NCI-H1417 treated with DMSO at 0.1 percent for 48 hours (cell line): ENCODE data around the gene HDGFL3.

Source experiments
- DNase-seq: peaks from one replicate; lab custom pipeline; 2025; lab: John Stamatoyannopoulos, UW

The HDGFL3 gene

GRCh38 chr15:83127547-83128150 lies 80.0 kb downstream of the HDGFL3 start:
- DNase-seq = no peak

GRCh38 chr15:83123529-83123928 lies 84.1 kb downstream of the HDGFL3 start:
- DNase-seq = no peak

GRCh38 chr15:83119968-83120581 lies 87.5 kb downstream of the HDGFL3 start:
- no peak for DNase-seq

- no peak for DNase-seq
These were observed 88.7 kb downstream of the HDGFL3 start for GRCh38 chr15:83118968-83119367.

- no peak for DNase-seq
These were observed 89.3 kb downstream of the HDGFL3 start for GRCh38 chr15:83118291-83118827.

- no peak for DNase-seq
These were observed 91.6 kb downstream of the HDGFL3 start for GRCh38 chr15:83115831-83116565.

- DNase-seq = no peak
These were observed 92.2 kb downstream of the HDGFL3 start for GRCh38 chr15:83115410-83115809.

GRCh38 chr15:83114856-83115255 lies 92.8 kb downstream of the HDGFL3 start:
- DNase-seq = no peak

- DNase-seq = no peak
These were observed 93.5 kb downstream of the HDGFL3 start for GRCh38 chr15:83113881-83114674.

- DNase-seq = no peak
These were observed 94.7 kb downstream of the HDGFL3 start for GRCh38 chr15:83112956-83113299.

- DNase-seq = no peak
These were observed 95.2 kb downstream of the HDGFL3 start for GRCh38 chr15:83112233-83112955.

GRCh38 chr15:83111149-83111548 lies 96.5 kb downstream of the HDGFL3 start:
- DNase-seq = no peak

GRCh38 chr15:83110381-83110780 lies 97.2 kb downstream of the HDGFL3 start:
- DNase-seq = no peak

GRCh38 chr15:83109532-83109931 lies 98.1 kb downstream of the HDGFL3 start:
- DNase-seq = no peak

GRCh38 chr15:83108266-83109219 lies 99.1 kb downstream of the HDGFL3 start:
- DNase-seq = no peak

GRCh38 chr15:83107841-83108181 lies 99.8 kb downstream of the HDGFL3 start:
- no peak for DNase-seq

GRCh38 chr15:83106994-83107840 lies 100.4 kb downstream of the HDGFL3 start, which contains the start of gene TM6SF1:
Gene TM6SF1, plus strand, starts transcription at chr15:83107645. Its CDS starts 36 bp downstream, at chr15:83107681.
- DNase-seq = no peak

- DNase-seq = no peak
These were observed 102.2 kb downstream of the HDGFL3 start for GRCh38 chr15:83105440-83105839.

- no peak for DNase-seq
These were observed 103.5 kb downstream of the HDGFL3 start for GRCh38 chr15:83104141-83104540.

GRCh38 chr15:83102346-83102745 lies 105.3 kb downstream of the HDGFL3 start:
- DNase-seq = no peak
